K562 (cell line): ENCODE results near the gene SCYGR3. TPM values are rescaled to one million over a fixed set of nuclear protein-coding genes. Genes with fewer than 3 reads are reported as not detected.

ENCODE experiments used
- ATAC-seq: fragments of 200-7000 bp; cut with Tn5 transposase; 3 replicates; pipeline ENCODE4 v1.9.1; 2020; ENCODE audit warnings: moderate library complexity
- BruUV-seq: library from RNA; stranded (reverse); fragments of 400-500 nt; replicated peaks from 2 replicates; lab custom pipeline; 2021; lab: Mats Ljungman, UMichigan
- CTCF ChIA-PET: fragments of 300-600 bp; formaldehyde crosslinking; extraction: SDS; loops from one replicate; lab custom pipeline; 2021; ENCODE audit warnings: low intra/inter-chr PET ratio; lab: Yijun Ruan, JAX
- POLR2A ChIA-PET: fragments of 300-600, 350-650 bp; sonication (Branson Sonifier 250); formaldehyde crosslinking; extraction: SDS; loops from one replicate; lab custom pipeline; 2021; ENCODE audit warnings: antibody characterized with exemption, inconsistent platforms; lab: Yijun Ruan, JAX
- DNase-seq, 4 experiments: peaks; one replicate each; pipeline versions ENCODE4 v3.0.0 to v3.0.0-alpha.2; 2011 to 2018; ENCODE audit warnings: low spot score in 3 of 4, mixed read lengths in 3 of 4; ENCODE audit errors: extremely low read depth in 1 of 4
- FAIRE-seq: peaks from 2 replicates; lab custom pipeline; 2011; peaks lifted over from hg19 to GRCh38; lab: Jason Lieb, UNC
- H2AFZ ChIP-seq: 2 replicates; pipeline ENCODE4 v1.6.0; 2011; ENCODE audit warnings: low read depth, low read length, control low read depth, inconsistent platforms
- H3K27ac ChIP-seq: fragments of 200-600 bp; 3 replicates; pipeline ENCODE4 v1.8.0; 2011; ENCODE audit warnings: low read depth, mild to moderate bottlenecking, control low read depth, inconsistent platforms, low read length, moderate library complexity, mixed read lengths; ENCODE audit errors: extremely low read depth
- H3K27me3 ChIP-seq, 2 experiments: fragments of 300-600 bp in 1 of 2; 2 replicates in 1 of 2; 3 replicates in 1 of 2; pipeline versions ENCODE4 v1.6.0 to v1.8.0; 2011; ENCODE audit warnings: inconsistent platforms in 2 of 2, low read length in 2 of 2, mild to moderate bottlenecking in 1 of 2, mixed read lengths in 1 of 2, moderate library complexity in 1 of 2; ENCODE audit not compliant: control insufficient read depth in 2 of 2, insufficient read depth in 2 of 2
- H3K36me3 ChIP-seq: fragments of 300-600 bp; 3 replicates; pipeline ENCODE4 v1.8.0; 2011; ENCODE audit warnings: mild to moderate bottlenecking, low read length, inconsistent platforms; ENCODE audit not compliant: control insufficient read depth, insufficient read depth
- H3K4me1 ChIP-seq, 2 experiments: fragments of 200-600 bp in 1 of 2; replicated peaks in 1 of 2; 2 replicates in 1 of 2; 3 replicates in 1 of 2; pipeline versions ENCODE4 v1.5.1 to v1.8.0; 2011; ENCODE audit warnings: inconsistent platforms in 2 of 2, low read length in 2 of 2, mild to moderate bottlenecking in 1 of 2, mixed read lengths in 1 of 2, moderate library complexity in 1 of 2; ENCODE audit not compliant: control insufficient read depth in 2 of 2, insufficient read depth in 2 of 2
- H3K4me2 ChIP-seq: 2 replicates; pipeline ENCODE4 v1.6.1; 2011; ENCODE audit warnings: low read length, control low read depth, inconsistent platforms, mixed read lengths; ENCODE audit not compliant: insufficient read depth
- H3K4me3 ChIP-seq: fragments of 200-600 bp; sonication (generic), shearing (Covaris generic); 2 replicates; pipeline ENCODE4 v1.5.1; 2016; ENCODE audit warnings: control low read depth, inconsistent platforms
- H3K79me2 ChIP-seq: fragments of 200-600 bp; 3 replicates; pipeline ENCODE4 v1.8.0; 2011; ENCODE audit warnings: low read length, inconsistent platforms; ENCODE audit not compliant: control insufficient read depth, insufficient read depth
- H3K9ac ChIP-seq, 2 experiments: 2 replicates each; pipeline versions ENCODE4 v1.6.0 to v1.6.1; 2011; ENCODE audit warnings: low read depth in 2 of 2, low read length in 2 of 2, control low read depth in 1 of 2, inconsistent platforms in 1 of 2, mild to moderate bottlenecking in 1 of 2, mixed read lengths in 1 of 2; ENCODE audit not compliant: insufficient read depth in 1 of 2
- H3K9me1 ChIP-seq: one replicate; pipeline ENCODE4 v1.6.0; 2011; ENCODE audit warnings: inconsistent platforms, mild to moderate bottlenecking, low read length, moderate library complexity; ENCODE audit not compliant: control insufficient read depth, insufficient read depth
- H3K9me3 ChIP-seq: replicated peaks from 2 replicates; pipeline ENCODE4 v1.5.1; 2011; ENCODE audit warnings: low read depth, low read length, inconsistent platforms; ENCODE audit not compliant: control insufficient read depth, insufficient read depth
- H4K20me1 ChIP-seq: replicated peaks from 2 replicates; pipeline ENCODE4 v1.6.1; 2011; ENCODE audit warnings: low read length, inconsistent platforms, mixed read lengths; ENCODE audit not compliant: control insufficient read depth, insufficient read depth
- CCAR2 ChIP-seq: fragments of 200-400 bp; formaldehyde crosslinking; IDR thresholded peaks from 2 replicates; pipeline ENCODE4 v1.6.1; 2017; ENCODE audit warnings: mild to moderate bottlenecking, low read depth, low read length
- CREBBP ChIP-seq: IDR thresholded peaks from one replicate; pipeline ENCODE4 v1.6.1; 2012; ENCODE audit warnings: low read depth, mild to moderate bottlenecking, control low read depth, inconsistent platforms, low read length
- NFIX ChIP-seq: fragments of 250-450 bp; sonication (Bioruptor Pico); IDR thresholded peaks from 2 replicates; pipeline ENCODE4 v1.4.0; 2020; ENCODE audit warnings: low read depth, mild to moderate bottlenecking, moderate library complexity
- POLR2A ChIP-seq: fragments of 450-650 bp; conservative IDR thresholded peaks from 2 replicates; pipeline ENCODE4 v1.6.1; 2016
- RUNX1 ChIP-seq: sonication (generic); IDR thresholded peaks from 2 replicates; pipeline ENCODE4 v1.6.1; 2016; ENCODE audit warnings: antibody characterized with exemption, low read depth
- SRSF3 ChIP-seq: fragments of 200-400 bp; formaldehyde crosslinking; IDR thresholded peaks from 2 replicates; pipeline ENCODE4 v1.6.1; 2016; ENCODE audit warnings: mild to moderate bottlenecking, low read length, moderate library complexity; ENCODE audit not compliant: insufficient read depth
- TOE1 ChIP-seq, 2 experiments: fragments of 450-650 bp in 1 of 2; sonication (generic) in 1 of 2; formaldehyde crosslinking in 1 of 2; IDR thresholded peaks; 2 replicates each; pipeline versions ENCODE4 v1.7.1 to v1.8.0; 2016 to 2022; ENCODE audit warnings: borderline replicate concordance in 2 of 2, mild to moderate bottlenecking in 2 of 2, antibody characterized with exemption in 1 of 2, inconsistent platforms in 1 of 2, low read depth in 1 of 2, missing genetic modification reagents in 1 of 2, moderate library complexity in 1 of 2
- WGBS: fragments of 100-300 bp; shearing (Covaris generic); methylation state at CpG from one replicate; pipeline ENCODE4 v1.1.6; 2016; ENCODE audit warnings: low coverage, mixed read lengths; ENCODE audit not compliant: insufficient coverage; ENCODE audit errors: missing lambda C conversion rate; 5-methylcytosine and 5-hydroxymethylcytosine counted together
- in situ Hi-C: fragments of 300-500 bp; cut with MboI; formaldehyde crosslinking; loops from 4 replicates; pipeline ENCODE4 v1.15.0; 2018; ENCODE audit warnings: inconsistent platforms, mixed read lengths
- intact Hi-C: fragments of 100-400 bp; cut with micrococcal nuclease; formaldehyde crosslinking; loops from 2 replicates; pipeline ENCODE4 v1.14.2; 2022
- polyA plus RNA-seq, 8 experiments: library from polyadenylated mRNA; depleted of rRNA in 4 of 8; stranded (reverse) in 5 of 8; unstranded in 3 of 8; fragments of >200 nt; fragmentation: Nextera tagmentation in 2 of 8; fragmentation: Illumina TruSeq in 1 of 8; extraction: Ambion mirVana in 2 of 8; extraction: Trizol in 1 of 8; gene quantifications; 2 replicates each; pipeline versions ENCODE4 v1.2.1 to v1.2.3, GENCODE V29; 2011 to 2014; ENCODE audit warnings: inconsistent platforms in 1 of 8, missing spikeins in 1 of 8
- total RNA-seq, 7 experiments: library from RNA; depleted of rRNA in 6 of 7; stranded (reverse); fragments of >200 nt in 6 of 7; fragmentation: Illumina TruSeq in 2 of 7; extraction: Trizol in 2 of 7; gene quantifications; 2 replicates each; pipeline versions ENCODE4 v1.2.1 to v1.2.3, GENCODE V29; 2011 to 2021; ENCODE audit warnings: low replicate concordance in 1 of 7
- TF ChIP-seq, protein P1 (sequence below): conservative IDR thresholded peaks from 2 replicates; pipeline ENCODE4 v1.6.1; 2011; ENCODE audit warnings: low read depth, mild to moderate bottlenecking, low read length; ENCODE audit not compliant: control insufficient read depth
- TF ChIP-seq, protein P2 (sequence below): fragments of 450-650 bp; IDR thresholded peaks from 2 replicates; pipeline ENCODE4 v1.7.0; 2016; ENCODE audit warnings: borderline replicate concordance

The SCYGR3 gene
- total and polyA plus RNA-seq, 9 of the 15 experiments (the other 6 are each of a cell fraction or from before 2014, with no cell fraction given): not detected

DNA sequence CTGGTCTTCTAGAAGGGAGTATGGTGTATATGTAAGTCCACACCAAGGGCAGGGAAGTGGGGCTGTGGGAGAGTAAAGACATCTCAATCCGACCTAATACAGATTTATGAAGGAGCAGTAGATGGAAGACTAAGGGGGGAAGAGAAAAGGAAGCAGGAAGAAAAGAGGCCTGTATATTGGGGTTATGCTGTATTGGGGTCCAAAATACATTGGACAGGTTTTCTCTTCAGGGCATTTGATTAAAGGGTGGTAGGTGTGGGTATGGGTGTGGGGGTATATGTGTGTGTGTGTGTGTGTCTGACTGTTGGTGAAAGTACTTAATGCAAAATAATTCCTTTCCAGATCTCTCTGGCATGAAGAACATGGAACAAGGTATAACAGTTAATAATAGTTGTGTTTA lies 49.6 kb downstream of the SCYGR3 start:
- no peaks in the 10 kb centered on the region for H3K79me2 ChIP-seq
- TF ChIP-seq NFIX (no peak), CREBBP (no peak), POLR2A (no peak; the same call in 1 of the 2 replicates), TOE1 (IDR thresholded peaks at IDR 0.05; ENCODE audit: borderline replicate concordance) (no peak), TOE1 (CRISPR knock-in tag; IDR thresholded peaks at IDR 0.05; ENCODE audit: borderline replicate concordance, low read depth) (no peak), RUNX1 (no peak), SRSF3 (no peak), CCAR2 (no peak)
- TF ChIP-seq, protein P1, sequence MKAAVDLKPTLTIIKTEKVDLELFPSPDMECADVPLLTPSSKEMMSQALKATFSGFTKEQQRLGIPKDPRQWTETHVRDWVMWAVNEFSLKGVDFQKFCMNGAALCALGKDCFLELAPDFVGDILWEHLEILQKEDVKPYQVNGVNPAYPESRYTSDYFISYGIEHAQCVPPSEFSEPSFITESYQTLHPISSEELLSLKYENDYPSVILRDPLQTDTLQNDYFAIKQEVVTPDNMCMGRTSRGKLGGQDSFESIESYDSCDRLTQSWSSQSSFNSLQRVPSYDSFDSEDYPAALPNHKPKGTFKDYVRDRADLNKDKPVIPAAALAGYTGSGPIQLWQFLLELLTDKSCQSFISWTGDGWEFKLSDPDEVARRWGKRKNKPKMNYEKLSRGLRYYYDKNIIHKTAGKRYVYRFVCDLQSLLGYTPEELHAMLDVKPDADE: no peak
- TF ChIP-seq, protein P2, sequence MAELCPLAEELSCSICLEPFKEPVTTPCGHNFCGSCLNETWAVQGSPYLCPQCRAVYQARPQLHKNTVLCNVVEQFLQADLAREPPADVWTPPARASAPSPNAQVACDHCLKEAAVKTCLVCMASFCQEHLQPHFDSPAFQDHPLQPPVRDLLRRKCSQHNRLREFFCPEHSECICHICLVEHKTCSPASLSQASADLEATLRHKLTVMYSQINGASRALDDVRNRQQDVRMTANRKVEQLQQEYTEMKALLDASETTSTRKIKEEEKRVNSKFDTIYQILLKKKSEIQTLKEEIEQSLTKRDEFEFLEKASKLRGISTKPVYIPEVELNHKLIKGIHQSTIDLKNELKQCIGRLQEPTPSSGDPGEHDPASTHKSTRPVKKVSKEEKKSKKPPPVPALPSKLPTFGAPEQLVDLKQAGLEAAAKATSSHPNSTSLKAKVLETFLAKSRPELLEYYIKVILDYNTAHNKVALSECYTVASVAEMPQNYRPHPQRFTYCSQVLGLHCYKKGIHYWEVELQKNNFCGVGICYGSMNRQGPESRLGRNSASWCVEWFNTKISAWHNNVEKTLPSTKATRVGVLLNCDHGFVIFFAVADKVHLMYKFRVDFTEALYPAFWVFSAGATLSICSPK: no peak
- 63% methylated on average over 1 of the region's 1 CpG for WGBS
- H4K20me1 ChIP-seq: no peaks in the 10 kb centered on the region
- in situ Hi-C loops (no loop called here), intact Hi-C loops (no loop called here)
- H3K9me3 ChIP-seq: no peaks in the 10 kb centered on the region
- DNase-seq: no peak
- H3K27me3 ChIP-seq: no peaks in the 10 kb centered on the region
- no TSS peak for BruUV-seq
- CTCF ChIA-PET: no interaction called here
- no peak for ATAC-seq
- FAIRE-seq: no peak
- no peaks in the 10 kb centered on the region for H3K4me1 ChIP-seq
- H3K4me3 ChIP-seq: no peak overlapping the region
- POLR2A ChIA-PET: no interaction called here
- H3K9me1 ChIP-seq: no peaks in the 10 kb centered on the region
- no peak overlapping the region for H3K4me2 ChIP-seq
- H3K36me3 ChIP-seq: no peaks in the 10 kb centered on the region
- no peak overlapping the region for H3K9ac ChIP-seq
- H2AFZ ChIP-seq: no peak overlapping the region
- H3K27ac ChIP-seq: no peak overlapping the region

Other genes starting within 250 kb of the SCYGR3 start
Only the 7 nearest of the 11 such genes appear.
- gene SCYGR2, start 15.9 kb downstream of the SCYGR3 start, total RNA-seq (2014; rRNA removed): not detected in 2 replicates
- gene SCYGR2, start 15.9 kb downstream of the SCYGR3 start, total RNA-seq (2014; rRNA removed; fragmentation: Illumina TruSeq; extraction: Trizol): not detected in 2 replicates
- not detected in 2 replicates for gene SCYGR2, start 15.9 kb downstream of the SCYGR3 start, total RNA-seq (2015; rRNA removed; fragmentation: Illumina TruSeq; extraction: Trizol)
- gene SCYGR2, start 15.9 kb downstream of the SCYGR3 start, total RNA-seq (2021): not detected in 2 replicates
- gene SCYGR2, start 15.9 kb downstream of the SCYGR3 start, polyA plus RNA-seq (2011; rRNA removed): not detected in 2 replicates
- not detected in 2 replicates for gene SCYGR2, start 15.9 kb downstream of the SCYGR3 start, polyA plus RNA-seq (2014; fragmentation: Illumina TruSeq; extraction: Trizol)
- gene SCYGR2, start 15.9 kb downstream of the SCYGR3 start, polyA plus RNA-seq (2014; fragmentation: Nextera tagmentation; extraction: Ambion mirVana): not detected
- gene SCYGR2, start 15.9 kb downstream of the SCYGR3 start, polyA plus RNA-seq (2014; rRNA removed): not detected in 2 replicates
- gene SCYGR4, start 2.7 kb upstream of the SCYGR3 start, total RNA-seq (2014; rRNA removed): not detected in 2 replicates
- gene SCYGR4, start 2.7 kb upstream of the SCYGR3 start, total RNA-seq (2014; rRNA removed; fragmentation: Illumina TruSeq; extraction: Trizol): not detected in 2 replicates
- gene SCYGR4, start 2.7 kb upstream of the SCYGR3 start, total RNA-seq (2015; rRNA removed; fragmentation: Illumina TruSeq; extraction: Trizol): not detected in 2 replicates
- gene SCYGR4, start 2.7 kb upstream of the SCYGR3 start, total RNA-seq (2021): not detected in 2 replicates
- gene SCYGR4, start 2.7 kb upstream of the SCYGR3 start, polyA plus RNA-seq (2011; rRNA removed): not detected in 2 replicates
- gene SCYGR4, start 2.7 kb upstream of the SCYGR3 start, polyA plus RNA-seq (2014; fragmentation: Illumina TruSeq; extraction: Trizol): not detected in 2 replicates
- not detected for gene SCYGR4, start 2.7 kb upstream of the SCYGR3 start, polyA plus RNA-seq (2014; fragmentation: Nextera tagmentation; extraction: Ambion mirVana)
- 0.09 TPM in 1 of 2 replicates, not detected in the other for gene SCYGR4, start 2.7 kb upstream of the SCYGR3 start, polyA plus RNA-seq (2014; rRNA removed)
- gene SCYGR5, start 52.0 kb upstream of the SCYGR3 start, total RNA-seq (2014; rRNA removed): not detected in 2 replicates
- not detected in 2 replicates for gene SCYGR5, start 52.0 kb upstream of the SCYGR3 start, total RNA-seq (2014; rRNA removed; fragmentation: Illumina TruSeq; extraction: Trizol)
- not detected in 2 replicates for gene SCYGR5, start 52.0 kb upstream of the SCYGR3 start, total RNA-seq (2015; rRNA removed; fragmentation: Illumina TruSeq; extraction: Trizol)
- gene SCYGR5, start 52.0 kb upstream of the SCYGR3 start, total RNA-seq (2021): not detected in 2 replicates
- gene SCYGR5, start 52.0 kb upstream of the SCYGR3 start, polyA plus RNA-seq (2011; rRNA removed): not detected in 2 replicates
- gene SCYGR5, start 52.0 kb upstream of the SCYGR3 start, polyA plus RNA-seq (2014; fragmentation: Illumina TruSeq; extraction: Trizol): not detected in 2 replicates
- not detected for gene SCYGR5, start 52.0 kb upstream of the SCYGR3 start, polyA plus RNA-seq (2014; fragmentation: Nextera tagmentation; extraction: Ambion mirVana)
- not detected in 2 replicates for gene SCYGR5, start 52.0 kb upstream of the SCYGR3 start, polyA plus RNA-seq (2014; rRNA removed)
- not detected in 2 replicates for gene SLC19A3, start 103.2 kb upstream of the SCYGR3 start, total RNA-seq (2014; rRNA removed)
- not detected in 2 replicates for gene SLC19A3, start 103.2 kb upstream of the SCYGR3 start, total RNA-seq (2014; rRNA removed; fragmentation: Illumina TruSeq; extraction: Trizol)
- not detected in 2 replicates for gene SLC19A3, start 103.2 kb upstream of the SCYGR3 start, total RNA-seq (2015; rRNA removed; fragmentation: Illumina TruSeq; extraction: Trizol)
- gene SLC19A3, start 103.2 kb upstream of the SCYGR3 start, total RNA-seq (2021): not detected in 2 replicates
- gene SLC19A3, start 103.2 kb upstream of the SCYGR3 start, polyA plus RNA-seq (2011; rRNA removed): not detected in 2 replicates
- gene SLC19A3, start 103.2 kb upstream of the SCYGR3 start, polyA plus RNA-seq (2014; fragmentation: Illumina TruSeq; extraction: Trizol): not detected in 2 replicates
- gene SLC19A3, start 103.2 kb upstream of the SCYGR3 start, polyA plus RNA-seq (2014; fragmentation: Nextera tagmentation; extraction: Ambion mirVana): not detected
- not detected in 2 replicates for gene SLC19A3, start 103.2 kb upstream of the SCYGR3 start, polyA plus RNA-seq (2014; rRNA removed)
- gene SCYGR6, start 109.9 kb upstream of the SCYGR3 start, total RNA-seq (2014; rRNA removed): not detected in 2 replicates
- gene SCYGR6, start 109.9 kb upstream of the SCYGR3 start, total RNA-seq (2014; rRNA removed; fragmentation: Illumina TruSeq; extraction: Trizol): not detected in 2 replicates
- gene SCYGR6, start 109.9 kb upstream of the SCYGR3 start, total RNA-seq (2015; rRNA removed; fragmentation: Illumina TruSeq; extraction: Trizol): not detected in 2 replicates
- not detected in 2 replicates for gene SCYGR6, start 109.9 kb upstream of the SCYGR3 start, total RNA-seq (2021)
- gene SCYGR6, start 109.9 kb upstream of the SCYGR3 start, polyA plus RNA-seq (2011; rRNA removed): not detected in 2 replicates
- not detected in 2 replicates for gene SCYGR6, start 109.9 kb upstream of the SCYGR3 start, polyA plus RNA-seq (2014; fragmentation: Illumina TruSeq; extraction: Trizol)
- not detected for gene SCYGR6, start 109.9 kb upstream of the SCYGR3 start, polyA plus RNA-seq (2014; fragmentation: Nextera tagmentation; extraction: Ambion mirVana)
- gene SCYGR6, start 109.9 kb upstream of the SCYGR3 start, polyA plus RNA-seq (2014; rRNA removed): not detected in 2 replicates
- not detected in 2 replicates for gene SCYGR7, start 113.5 kb upstream of the SCYGR3 start, total RNA-seq (2014; rRNA removed)
- gene SCYGR7, start 113.5 kb upstream of the SCYGR3 start, total RNA-seq (2014; rRNA removed; fragmentation: Illumina TruSeq; extraction: Trizol): not detected in 2 replicates
- gene SCYGR7, start 113.5 kb upstream of the SCYGR3 start, total RNA-seq (2015; rRNA removed; fragmentation: Illumina TruSeq; extraction: Trizol): not detected in 2 replicates
- not detected in 2 replicates for gene SCYGR7, start 113.5 kb upstream of the SCYGR3 start, total RNA-seq (2021)
- not detected in 2 replicates for gene SCYGR7, start 113.5 kb upstream of the SCYGR3 start, polyA plus RNA-seq (2011; rRNA removed)
- not detected in 2 replicates for gene SCYGR7, start 113.5 kb upstream of the SCYGR3 start, polyA plus RNA-seq (2014; fragmentation: Illumina TruSeq; extraction: Trizol)
- not detected for gene SCYGR7, start 113.5 kb upstream of the SCYGR3 start, polyA plus RNA-seq (2014; fragmentation: Nextera tagmentation; extraction: Ambion mirVana)
- gene SCYGR7, start 113.5 kb upstream of the SCYGR3 start, polyA plus RNA-seq (2014; rRNA removed): not detected in 2 replicates
- gene SCYGR8, start 131.1 kb upstream of the SCYGR3 start, total RNA-seq (2014; rRNA removed): not detected in 2 replicates
- not detected in 2 replicates for gene SCYGR8, start 131.1 kb upstream of the SCYGR3 start, total RNA-seq (2014; rRNA removed; fragmentation: Illumina TruSeq; extraction: Trizol)
- gene SCYGR8, start 131.1 kb upstream of the SCYGR3 start, total RNA-seq (2015; rRNA removed; fragmentation: Illumina TruSeq; extraction: Trizol): not detected in 2 replicates
- gene SCYGR8, start 131.1 kb upstream of the SCYGR3 start, total RNA-seq (2021): not detected in 2 replicates
- not detected in 2 replicates for gene SCYGR8, start 131.1 kb upstream of the SCYGR3 start, polyA plus RNA-seq (2011; rRNA removed)
- not detected in 2 replicates for gene SCYGR8, start 131.1 kb upstream of the SCYGR3 start, polyA plus RNA-seq (2014; fragmentation: Illumina TruSeq; extraction: Trizol)
- not detected for gene SCYGR8, start 131.1 kb upstream of the SCYGR3 start, polyA plus RNA-seq (2014; fragmentation: Nextera tagmentation; extraction: Ambion mirVana)
- not detected in 2 replicates for gene SCYGR8, start 131.1 kb upstream of the SCYGR3 start, polyA plus RNA-seq (2014; rRNA removed)